ENCODE measurements around the gene FBXL15.

The FBXL15 gene

GRCh38 chr10:102457591-102458150 lies 37.0 kb downstream of the FBXL15 start:
- DNase-seq (ENCODE audit: low read depth): no peak

GRCh38 chr10:102458656-102459055 lies 38.0 kb downstream of the FBXL15 start:
- no peak for DNase-seq (ENCODE audit: low read depth)

GRCh38 chr10:102460836-102461186 lies 40.2 kb downstream of the FBXL15 start:
- no peak for DNase-seq (ENCODE audit: low read depth)

GRCh38 chr10:102461187-102462054 lies 40.8 kb downstream of the FBXL15 start:
- DNase-seq (ENCODE audit: low read depth): no peak

GRCh38 chr10:102462512-102463054 lies 41.9 kb downstream of the FBXL15 start:
- DNase-seq (ENCODE audit: low read depth): no peak

GRCh38 chr10:102463983-102464382 lies 43.3 kb downstream of the FBXL15 start:
- DNase-seq (ENCODE audit: low read depth): no peak

- no peak for DNase-seq (ENCODE audit: low read depth)
Observed at GRCh38 chr10:102465466-102465865, 44.8 kb downstream of the FBXL15 start.

- DNase-seq (ENCODE audit: low read depth): no peak
Observed at GRCh38 chr10:102467318-102467717, 46.7 kb downstream of the FBXL15 start.

- no peak for DNase-seq (ENCODE audit: low read depth)
Observed at GRCh38 chr10:102467971-102468438, 47.4 kb downstream of the FBXL15 start.

GRCh38 chr10:102468683-102469082 lies 48.0 kb downstream of the FBXL15 start:
- no peak for DNase-seq (ENCODE audit: low read depth)

- no peak for DNase-seq (ENCODE audit: low read depth)
Observed at GRCh38 chr10:102470579-102471546, 50.2 kb downstream of the FBXL15 start.

Data from HS-5 (cell line).